WTC11 (cell line): ENCODE measurements around the gene DHFR2.

Experiments
- ATF2 ChIP-seq: sonication (generic); formaldehyde crosslinking; IDR thresholded peaks from 2 replicates; pipeline ENCODE4 v1.8.1; 2022; ENCODE audit warnings: low read depth, missing genetic modification reagents, borderline replicate concordance
- CBFB ChIP-seq: sonication (generic); formaldehyde crosslinking; IDR thresholded peaks from 2 replicates; pipeline ENCODE4 v1.8.1; 2022; ENCODE audit warnings: mild to moderate bottlenecking, low read depth, missing genetic modification reagents
- CTCF ChIP-seq: fragments of 200-600 bp; IDR thresholded peaks from 2 replicates; pipeline ENCODE4 v1.8.0; 2022; ENCODE audit warnings: antibody characterized with exemption
- E2F4 ChIP-seq: sonication (generic); formaldehyde crosslinking; IDR thresholded peaks from 2 replicates; pipeline ENCODE4 v1.8.1; 2022; ENCODE audit warnings: low read depth, mild to moderate bottlenecking, moderate library complexity, missing genetic modification reagents, borderline replicate concordance
- SP1 ChIP-seq: sonication (generic); formaldehyde crosslinking; conservative IDR thresholded peaks from 2 replicates; pipeline ENCODE4 v1.8.1; 2022; ENCODE audit warnings: missing genetic modification reagents
- TEAD4 ChIP-seq: sonication (generic); formaldehyde crosslinking; IDR thresholded peaks from 2 replicates; pipeline ENCODE4 v1.8.0; 2022; ENCODE audit warnings: mild to moderate bottlenecking, missing genetic modification reagents
- ZNF512 ChIP-seq: sonication (generic); formaldehyde crosslinking; IDR thresholded peaks from 2 replicates; pipeline ENCODE4 v1.8.1; 2022; ENCODE audit warnings: missing genetic modification reagents, borderline replicate concordance

- TF ChIP-seq ATF2 (CRISPR knock-in tag) (no peak), SP1 (CRISPR knock-in tag) (no peak), CBFB (CRISPR knock-in tag) (no peak), ZNF512 (no peak), CTCF (no peak), E2F4 (CRISPR knock-in tag) (no peak), TEAD4 (CRISPR knock-in tag) (no peak)
These were observed 48.1 kb upstream of the DHFR2 start for GRCh38 chr3:94110854-94111253.
